ENCODE results near the gene KCNIP4.
"Not testable (repeated sequence)": the region's sequence is repeated elsewhere in the genome, so short reads cannot be mapped to it uniquely, and the experiment has no call there.

The KCNIP4 gene

GRCh38 chr4:20857081-20857480 lies 1091.5 kb downstream of the KCNIP4 start:
- DNase-seq (ENCODE audit: low spot score): no peak

GRCh38 chr4:20847124-20847747 lies 1101.3 kb downstream of the KCNIP4 start:
- no peak for DNase-seq (ENCODE audit: low spot score)

- DNase-seq (ENCODE audit: low spot score): no peak
Observed at GRCh38 chr4:20844311-20844710, 1104.3 kb downstream of the KCNIP4 start.

- DNase-seq (ENCODE audit: low spot score): no peak
Observed at GRCh38 chr4:20840648-20841190, 1107.9 kb downstream of the KCNIP4 start.

GRCh38 chr4:20839957-20840356 lies 1108.6 kb downstream of the KCNIP4 start:
- no peak for DNase-seq (ENCODE audit: low spot score)

GRCh38 chr4:20838476-20838875 lies 1110.1 kb downstream of the KCNIP4 start:
- DNase-seq (ENCODE audit: low spot score): no peak

GRCh38 chr4:20832826-20833225 lies 1115.7 kb downstream of the KCNIP4 start:
- no peak for DNase-seq (ENCODE audit: low spot score)

GRCh38 chr4:20831746-20832145 lies 1116.8 kb downstream of the KCNIP4 start:
- DNase-seq (ENCODE audit: low spot score): no peak

GRCh38 chr4:20829617-20830357 lies 1118.8 kb downstream of the KCNIP4 start:
- DNase-seq (ENCODE audit: low spot score): no peak

GRCh38 chr4:20825505-20825904 lies 1123.1 kb downstream of the KCNIP4 start:
- DNase-seq (ENCODE audit: low spot score): no peak

- DNase-seq (ENCODE audit: low spot score): no peak
Observed at GRCh38 chr4:20816287-20816686, 1132.3 kb downstream of the KCNIP4 start.

- no peak for DNase-seq (ENCODE audit: low spot score)
Observed at GRCh38 chr4:20813700-20814099, 1134.9 kb downstream of the KCNIP4 start.

- DNase-seq (ENCODE audit: low spot score): no peak
Observed at GRCh38 chr4:20809812-20810211, 1138.8 kb downstream of the KCNIP4 start.

- no peak for DNase-seq (ENCODE audit: low spot score)
Observed at GRCh38 chr4:20805716-20806115, 1142.9 kb downstream of the KCNIP4 start.

- no peak for DNase-seq (ENCODE audit: low spot score)
Observed at GRCh38 chr4:20787940-20788665, 1160.5 kb downstream of the KCNIP4 start.

- DNase-seq (ENCODE audit: low spot score): not testable (repeated sequence)
Observed at GRCh38 chr4:20783134-20783533, 1165.4 kb downstream of the KCNIP4 start.

GRCh38 chr4:20778896-20779295 lies 1169.7 kb downstream of the KCNIP4 start:
- no peak for DNase-seq (ENCODE audit: low spot score)

GRCh38 chr4:20773144-20773997 lies 1175.2 kb downstream of the KCNIP4 start:
- DNase-seq (ENCODE audit: low spot score): peak; percentile 60

- no peak for DNase-seq (ENCODE audit: low spot score)
Observed at GRCh38 chr4:20764366-20764992, 1184.1 kb downstream of the KCNIP4 start.

GRCh38 chr4:20761826-20762225 lies 1186.7 kb downstream of the KCNIP4 start:
- DNase-seq (ENCODE audit: low spot score): no peak

GRCh38 chr4:20761382-20761781 lies 1187.2 kb downstream of the KCNIP4 start:
- DNase-seq (ENCODE audit: low spot score): no peak

All from NAMALWA (cell line).